Loucy (cell line): ENCODE data around the gene PLCB3.

ENCODE experiments used
- H2AFZ ChIP-seq: fragments of 200-600 bp; sonication (generic); 2 replicates; pipeline ENCODE4 v1.6.0; 2016; ENCODE audit warnings: antibody characterized with exemption, mild to moderate bottlenecking, low read length, moderate library complexity
- H3F3A ChIP-seq: fragments of 200-600 bp; 2 replicates; pipeline ENCODE4 v1.6.0; 2016; ENCODE audit warnings: antibody characterized with exemption, low read depth, mild to moderate bottlenecking
- H3K27me3 ChIP-seq: fragments of 200-600 bp; sonication (generic); 2 replicates; pipeline ENCODE4 v1.6.1; 2014; ENCODE audit warnings: low read length, mild to moderate bottlenecking; ENCODE audit not compliant: insufficient read depth, poor library complexity, severe bottlenecking
- H3K36me3 ChIP-seq: fragments of 200-600 bp; sonication (generic); 2 replicates; pipeline ENCODE4 v1.6.1; 2016; ENCODE audit warnings: low read length; ENCODE audit not compliant: insufficient read depth
- H3K4me1 ChIP-seq: fragments of 200-600 bp; sonication (generic); 2 replicates; pipeline ENCODE4 v1.5.1; 2014; ENCODE audit warnings: low read length, mild to moderate bottlenecking; ENCODE audit not compliant: insufficient read depth, poor library complexity, severe bottlenecking
- H3K4me2 ChIP-seq: fragments of 200-600 bp; sonication (generic); 2 replicates; pipeline ENCODE4 v1.6.0; 2014; ENCODE audit warnings: antibody characterized with exemption, low read length, low read depth, mild to moderate bottlenecking; ENCODE audit not compliant: poor library complexity, severe bottlenecking
- H3K4me3 ChIP-seq: fragments of 200-600 bp; sonication (generic); 2 replicates; pipeline ENCODE4 v1.5.1; 2014; ENCODE audit warnings: low read length, mild to moderate bottlenecking, mixed read lengths; ENCODE audit not compliant: poor library complexity, severe bottlenecking
- H3K79me2 ChIP-seq: fragments of 200-600 bp; sonication (generic); 2 replicates; pipeline ENCODE4 v1.6.1; 2014; ENCODE audit warnings: low read length; ENCODE audit not compliant: insufficient read depth
- H3K9ac ChIP-seq: fragments of 200-600 bp; sonication (generic); 2 replicates; pipeline ENCODE4 v1.6.0; 2014; ENCODE audit warnings: mild to moderate bottlenecking, low read depth, low read length, moderate library complexity; ENCODE audit not compliant: poor library complexity, severe bottlenecking
- H3K9me2 ChIP-seq: fragments of 200-600 bp; sonication (generic); replicated peaks from 2 replicates; pipeline ENCODE4 v1.6.1; 2016; ENCODE audit warnings: low read depth, low read length, mixed read lengths
- H3K9me3 ChIP-seq: fragments of 200-600 bp; sonication (generic); 2 replicates; pipeline ENCODE4 v1.6.1; 2014; ENCODE audit warnings: mild to moderate bottlenecking, antibody characterized with exemption, low read length, low read depth; ENCODE audit not compliant: insufficient read depth
- H4K20me1 ChIP-seq: fragments of 200-600 bp; sonication (generic); 2 replicates; pipeline ENCODE4 v1.6.0; 2014; ENCODE audit warnings: antibody characterized with exemption, low read length, mild to moderate bottlenecking; ENCODE audit not compliant: insufficient read depth, poor library complexity, severe bottlenecking
- EZH2phosphoT487 ChIP-seq: fragments of 200-600 bp; IDR thresholded peaks from 2 replicates; pipeline ENCODE4 v1.6.1; 2018; ENCODE audit warnings: antibody characterized with exemption, mild to moderate bottlenecking, moderate library complexity, borderline replicate concordance
- TF ChIP-seq, protein P1 (sequence below): fragments of 200-600 bp; sonication (generic); conservative IDR thresholded peaks from 2 replicates; pipeline ENCODE4 v1.5.1; 2014; ENCODE audit warnings: mild to moderate bottlenecking, antibody characterized with exemption, low read length

PLCB3 gene

DNA sequence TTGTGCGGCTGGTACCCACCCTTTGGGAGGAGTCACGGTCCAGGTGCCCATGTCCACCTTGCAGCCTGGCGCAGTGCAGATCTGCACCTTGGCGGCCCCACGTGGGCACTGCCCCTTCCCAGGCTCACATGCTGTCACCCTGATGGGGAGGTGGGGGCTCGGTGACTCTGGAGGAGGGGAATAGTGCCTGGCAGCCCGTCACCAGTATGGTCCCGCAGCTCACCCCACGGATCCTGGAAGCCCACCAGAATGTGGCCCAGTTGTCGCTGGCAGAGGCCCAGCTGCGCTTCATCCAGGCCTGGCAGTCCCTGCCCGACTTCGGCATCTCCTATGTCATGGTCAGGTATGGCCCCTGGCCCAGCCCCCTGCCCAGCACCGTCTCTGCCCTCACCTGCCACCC lies 30.5 kb upstream of the PLCB3 start:
- no peak overlapping the region for H3K9ac ChIP-seq
- TF ChIP-seq, protein P1, sequence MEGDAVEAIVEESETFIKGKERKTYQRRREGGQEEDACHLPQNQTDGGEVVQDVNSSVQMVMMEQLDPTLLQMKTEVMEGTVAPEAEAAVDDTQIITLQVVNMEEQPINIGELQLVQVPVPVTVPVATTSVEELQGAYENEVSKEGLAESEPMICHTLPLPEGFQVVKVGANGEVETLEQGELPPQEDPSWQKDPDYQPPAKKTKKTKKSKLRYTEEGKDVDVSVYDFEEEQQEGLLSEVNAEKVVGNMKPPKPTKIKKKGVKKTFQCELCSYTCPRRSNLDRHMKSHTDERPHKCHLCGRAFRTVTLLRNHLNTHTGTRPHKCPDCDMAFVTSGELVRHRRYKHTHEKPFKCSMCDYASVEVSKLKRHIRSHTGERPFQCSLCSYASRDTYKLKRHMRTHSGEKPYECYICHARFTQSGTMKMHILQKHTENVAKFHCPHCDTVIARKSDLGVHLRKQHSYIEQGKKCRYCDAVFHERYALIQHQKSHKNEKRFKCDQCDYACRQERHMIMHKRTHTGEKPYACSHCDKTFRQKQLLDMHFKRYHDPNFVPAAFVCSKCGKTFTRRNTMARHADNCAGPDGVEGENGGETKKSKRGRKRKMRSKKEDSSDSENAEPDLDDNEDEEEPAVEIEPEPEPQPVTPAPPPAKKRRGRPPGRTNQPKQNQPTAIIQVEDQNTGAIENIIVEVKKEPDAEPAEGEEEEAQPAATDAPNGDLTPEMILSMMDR, result no peak
- TF ChIP-seq EZH2phosphoT487, result no peak
- no peaks in the 10 kb centered on the region for H3K27me3 ChIP-seq
- H4K20me1 ChIP-seq, result peaks cover 11% of the 10 kb centered on the region
- peaks cover 14% of the 10 kb centered on the region for H3K79me2 ChIP-seq
- H3K4me1 ChIP-seq, result peaks cover 10% of the 10 kb centered on the region
- H3K4me2 ChIP-seq, result no peak overlapping the region
- H3K36me3 ChIP-seq, result peaks cover 27% of the 10 kb centered on the region; the same call in 1 of the 2 replicates
- H2AFZ ChIP-seq, result no peak overlapping the region
- H3K4me3 ChIP-seq, result no peak overlapping the region
- H3K9me2 ChIP-seq, result no peaks in the 10 kb centered on the region
- H3F3A ChIP-seq, result no peaks in the 10 kb centered on the region
- no peaks in the 10 kb centered on the region for H3K9me3 ChIP-seq

DNA sequence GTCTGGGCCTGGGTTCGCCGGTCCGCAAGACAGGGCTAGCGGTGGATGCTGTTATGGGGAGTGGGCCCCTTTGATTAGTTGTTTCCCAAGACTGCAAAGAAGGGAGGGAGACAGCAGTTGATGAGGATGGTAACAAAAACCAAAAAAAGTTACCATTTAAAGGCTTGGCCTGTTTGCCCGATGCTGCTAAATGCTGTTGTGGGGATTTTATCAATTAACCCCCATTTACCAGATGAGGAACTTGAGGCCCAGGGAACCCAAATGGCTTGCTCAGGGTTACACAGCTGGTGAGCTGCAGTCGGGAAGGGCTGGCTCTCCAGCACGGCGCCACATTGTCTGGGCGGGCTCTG lies 28.7 kb upstream of the PLCB3 start:
- Histone ChIP-seq H3K4me3 (no peak overlapping the region), H3K4me2 (no peak overlapping the region), H2AFZ (no peak overlapping the region), H4K20me1 (peaks cover 19% of the 10 kb centered on the region), H3K27me3 (no peaks in the 10 kb centered on the region), H3K9me2 (no peaks in the 10 kb centered on the region), H3K9me3 (no peaks in the 10 kb centered on the region), H3F3A (no peaks in the 10 kb centered on the region), H3K79me2 (peaks cover 27% of the 10 kb centered on the region), H3K4me1 (peaks cover 20% of the 10 kb centered on the region), H3K9ac (no peak overlapping the region), H3K36me3 (peaks cover 27% of the 10 kb centered on the region; the same call in 1 of the 2 replicates)
- TF ChIP-seq EZH2phosphoT487, result no peak
- TF ChIP-seq, protein P1, result no peak

DNA sequence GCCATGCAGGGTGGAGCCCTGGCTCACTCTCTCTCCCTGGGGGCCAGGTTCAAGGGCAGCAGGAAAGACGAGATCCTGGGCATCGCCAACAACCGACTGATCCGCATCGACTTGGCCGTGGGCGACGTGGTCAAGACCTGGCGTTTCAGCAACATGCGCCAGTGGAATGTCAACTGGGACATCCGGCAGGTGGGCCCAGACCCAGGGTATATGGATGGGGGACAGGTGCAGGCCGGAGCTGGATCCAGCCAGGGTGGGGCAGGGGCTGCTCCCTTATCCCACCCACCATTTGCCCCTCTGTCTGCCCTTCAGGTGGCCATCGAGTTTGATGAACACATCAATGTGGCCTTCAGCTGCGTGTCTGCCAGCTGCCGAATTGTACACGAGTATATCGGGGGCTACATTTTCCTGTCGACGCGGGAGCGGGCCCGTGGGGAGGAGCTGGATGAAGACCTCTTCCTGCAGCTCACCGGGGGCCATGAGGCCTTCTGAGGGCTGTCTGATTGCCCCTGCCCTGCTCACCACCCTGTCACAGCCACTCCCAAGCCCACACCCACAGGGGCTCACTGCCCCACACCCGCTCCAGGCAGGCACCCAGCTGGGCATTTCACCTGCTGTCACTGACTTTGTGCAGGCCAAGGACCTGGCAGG lies 28.2 kb upstream of the PLCB3 start:
- Histone ChIP-seq H3K9me3 (no peaks in the 10 kb centered on the region), H3K79me2 (peaks cover 30% of the 10 kb centered on the region), H3K4me1 (peaks cover 20% of the 10 kb centered on the region), H3K9me2 (no peaks in the 10 kb centered on the region), H3K9ac (no peak overlapping the region), H3K27me3 (no peaks in the 10 kb centered on the region), H3K36me3 (peaks cover 27% of the 10 kb centered on the region; the same call in 1 of the 2 replicates), H3F3A (no peaks in the 10 kb centered on the region), H4K20me1 (peaks cover 22% of the 10 kb centered on the region), H2AFZ (no peak overlapping the region), H3K4me3 (no peak overlapping the region), H3K4me2 (no peak overlapping the region)
- TF ChIP-seq, protein P1, result no peak
- no peak for TF ChIP-seq EZH2phosphoT487
